SJCRH30 (cell line): ENCODE results near the gene CECR2. TPM values are rescaled to one million over a fixed set of nuclear protein-coding genes. Genes with fewer than 3 reads are reported as not detected.

Experiments
- DNase-seq, 2 experiments: peaks; one replicate each; pipeline ENCODE4 v3.0.0-alpha.2; 2015 to 2020
- H3K27ac ChIP-seq: fragments of 250-450 bp; sonication (Bioruptor Pico); 2 replicates; pipeline ENCODE4 v1.5.1; 2020; ENCODE audit warnings: mild to moderate bottlenecking, moderate library complexity
- H3K27me3 ChIP-seq: fragments of 250-450 bp; sonication (Bioruptor Pico); 2 replicates; pipeline ENCODE4 v1.5.1; 2020; ENCODE audit warnings: mild to moderate bottlenecking, moderate library complexity
- H3K36me3 ChIP-seq: fragments of 250-450 bp; sonication (Bioruptor Pico); 2 replicates; pipeline ENCODE4 v1.5.1; 2020; ENCODE audit warnings: mild to moderate bottlenecking, moderate library complexity
- H3K4me1 ChIP-seq: fragments of 250-450 bp; sonication (Bioruptor Pico); 2 replicates; pipeline ENCODE4 v1.5.1; 2020; ENCODE audit warnings: mild to moderate bottlenecking, moderate library complexity
- H3K4me3 ChIP-seq: fragments of 250-450 bp; sonication (Bioruptor Pico); 2 replicates; pipeline ENCODE4 v1.5.1; 2020; ENCODE audit warnings: mild to moderate bottlenecking, moderate library complexity
- H3K9me3 ChIP-seq: fragments of 250-450 bp; sonication (Bioruptor Pico); replicated peaks from 2 replicates; pipeline ENCODE4 v1.5.1; 2020; ENCODE audit warnings: mild to moderate bottlenecking, moderate library complexity
- total RNA-seq: library from RNA; depleted of rRNA; stranded (reverse); fragments of >200 nt; shearing (Covaris generic); gene quantifications from 2 replicates; pipeline ENCODE4 v1.2.3, GENCODE V29; 2014

The CECR2 gene
- total RNA-seq, 1 experiment from 2014 or later: 19.1 TPM

- no peaks in the 10 kb centered on the region for H3K27me3 ChIP-seq
These were observed 212.4 kb downstream of the CECR2 start for GRCh38 chr22:17581631-17582030.

GRCh38 chr22:17583151-17583550 lies 213.9 kb downstream of the CECR2 start:
- DNase-seq: no peak
- Histone ChIP-seq H3K27ac (no peak overlapping the region), H3K9me3 (no peaks in the 10 kb centered on the region), H3K27me3 (no peaks in the 10 kb centered on the region), H3K4me3 (no peak overlapping the region), H3K36me3 (no peaks in the 10 kb centered on the region), H3K4me1 (peaks cover 5% of the 10 kb centered on the region; the same call in 1 of the 2 replicates)

More at GRCh38 chr22:17581631-17582030, 212.4 kb downstream of the CECR2 start:
- no peak for DNase-seq
- peaks cover 12% of the 10 kb centered on the region for H3K4me1 ChIP-seq
- H3K9me3 ChIP-seq: no peaks in the 10 kb centered on the region
- no peaks in the 10 kb centered on the region for H3K36me3 ChIP-seq
- H3K4me3 ChIP-seq: no peak overlapping the region
- H3K27ac ChIP-seq: no peak overlapping the region

- H3K4me3 ChIP-seq: no peak overlapping the region
These were observed 217.7 kb downstream of the CECR2 start for GRCh38 chr22:17586831-17587440.

GRCh38 chr22:17587629-17588028 lies 218.4 kb downstream of the CECR2 start:
- Histone ChIP-seq H3K27ac (no peak overlapping the region), H3K36me3 (peaks cover 14% of the 10 kb centered on the region), H3K4me1 (no peaks in the 10 kb centered on the region), H3K4me3 (no peak overlapping the region), H3K27me3 (no peaks in the 10 kb centered on the region), H3K9me3 (no peaks in the 10 kb centered on the region)
- no peak for DNase-seq

More at GRCh38 chr22:17586831-17587440, 217.7 kb downstream of the CECR2 start:
- Histone ChIP-seq H3K36me3 (peaks cover 10% of the 10 kb centered on the region), H3K9me3 (no peaks in the 10 kb centered on the region), H3K4me1 (no peaks in the 10 kb centered on the region), H3K27me3 (no peaks in the 10 kb centered on the region), H3K27ac (no peak overlapping the region)
- no peak for DNase-seq

GRCh38 chr22:17588606-17589005 lies 219.3 kb downstream of the CECR2 start:
- Histone ChIP-seq H3K36me3 (peaks cover 21% of the 10 kb centered on the region), H3K27ac (no peak overlapping the region), H3K4me1 (no peaks in the 10 kb centered on the region), H3K9me3 (no peaks in the 10 kb centered on the region), H3K27me3 (no peaks in the 10 kb centered on the region), H3K4me3 (no peak overlapping the region)
- no peak for DNase-seq

- Histone ChIP-seq H3K27me3 (no peaks in the 10 kb centered on the region), H3K9me3 (no peaks in the 10 kb centered on the region), H3K36me3 (peaks cover 32% of the 10 kb centered on the region), H3K4me1 (no peaks in the 10 kb centered on the region), H3K4me3 (no peak overlapping the region), H3K27ac (no peak overlapping the region)
- DNase-seq: no peak
These were observed 220.6 kb downstream of the CECR2 start for GRCh38 chr22:17589810-17590375.

- Histone ChIP-seq H3K4me3 (no peak overlapping the region), H3K27ac (no peak overlapping the region), H3K4me1 (no peaks in the 10 kb centered on the region), H3K36me3 (peaks cover 37% of the 10 kb centered on the region), H3K9me3 (no peaks in the 10 kb centered on the region), H3K27me3 (no peaks in the 10 kb centered on the region)
- no peak for DNase-seq
These were observed 221.3 kb downstream of the CECR2 start for GRCh38 chr22:17590586-17590985.

- Histone ChIP-seq H3K4me1 (no peaks in the 10 kb centered on the region), H3K27ac (no peak overlapping the region), H3K4me3 (no peak overlapping the region), H3K9me3 (no peaks in the 10 kb centered on the region), H3K36me3 (peaks cover 53% of the 10 kb centered on the region), H3K27me3 (no peaks in the 10 kb centered on the region)
- no peak for DNase-seq
These were observed 222.9 kb downstream of the CECR2 start for GRCh38 chr22:17592201-17592600.

- no peak for DNase-seq
- H3K27me3 ChIP-seq: no peaks in the 10 kb centered on the region
- peaks cover 79% of the 10 kb centered on the region for H3K36me3 ChIP-seq
These were observed 227.0 kb downstream of the CECR2 start for GRCh38 chr22:17596226-17596625.

GRCh38 chr22:17597217-17597616 lies 228.0 kb downstream of the CECR2 start:
- DNase-seq: no peak
- peaks cover 77% of the 10 kb centered on the region for H3K36me3 ChIP-seq

More at GRCh38 chr22:17596226-17596625, 227.0 kb downstream of the CECR2 start:
- no peaks in the 10 kb centered on the region for H3K9me3 ChIP-seq
- no peak overlapping the region for H3K27ac ChIP-seq
- no peaks in the 10 kb centered on the region for H3K4me1 ChIP-seq
- H3K4me3 ChIP-seq: no peak overlapping the region

GRCh38 chr22:17598318-17598717 lies 229.1 kb downstream of the CECR2 start:
- no peak for DNase-seq
- Histone ChIP-seq H3K36me3 (peaks cover 70% of the 10 kb centered on the region), H3K4me3 (no peak overlapping the region)

More at GRCh38 chr22:17597217-17597616, 228.0 kb downstream of the CECR2 start:
- Histone ChIP-seq H3K27ac (no peak overlapping the region), H3K4me3 (no peak overlapping the region), H3K27me3 (no peaks in the 10 kb centered on the region), H3K9me3 (no peaks in the 10 kb centered on the region), H3K4me1 (no peaks in the 10 kb centered on the region)

GRCh38 chr22:17601031-17601430 lies 231.8 kb downstream of the CECR2 start:
- DNase-seq: no peak
- H3K27ac ChIP-seq: no peak overlapping the region
- no peaks in the 10 kb centered on the region for H3K9me3 ChIP-seq
- H3K4me3 ChIP-seq: no peak overlapping the region
- H3K4me1 ChIP-seq: no peaks in the 10 kb centered on the region
- H3K36me3 ChIP-seq: peaks cover 49% of the 10 kb centered on the region
- H3K27me3 ChIP-seq: no peaks in the 10 kb centered on the region

More at GRCh38 chr22:17598318-17598717, 229.1 kb downstream of the CECR2 start:
- H3K27ac ChIP-seq: no peak overlapping the region
- H3K27me3 ChIP-seq: no peaks in the 10 kb centered on the region
- H3K4me1 ChIP-seq: no peaks in the 10 kb centered on the region
- H3K9me3 ChIP-seq: no peaks in the 10 kb centered on the region

- Histone ChIP-seq H3K36me3 (peaks cover 32% of the 10 kb centered on the region), H3K9me3 (no peaks in the 10 kb centered on the region), H3K4me1 (no peaks in the 10 kb centered on the region), H3K27ac (no peak overlapping the region), H3K27me3 (no peaks in the 10 kb centered on the region), H3K4me3 (no peak overlapping the region)
- DNase-seq: no peak
These were observed 234.4 kb downstream of the CECR2 start for GRCh38 chr22:17603668-17604067.

GRCh38 chr22:17606496-17606895 lies 237.2 kb downstream of the CECR2 start:
- H3K4me1 ChIP-seq: no peaks in the 10 kb centered on the region
- DNase-seq: no peak

More at GRCh38 chr22:17606496-17606895, 237.2 kb downstream of the CECR2 start:
- Histone ChIP-seq H3K27ac (no peak overlapping the region), H3K9me3 (no peaks in the 10 kb centered on the region), H3K27me3 (no peaks in the 10 kb centered on the region), H3K4me3 (no peak overlapping the region), H3K36me3 (peaks cover 30% of the 10 kb centered on the region)
